Spleen (tissue), 11 donors: ENCODE data around the gene ATG16L1. TPM values are rescaled to one million over a fixed set of nuclear protein-coding genes. Genes with fewer than 3 reads are reported as not detected.

ENCODE experiments used
- DNase-seq: peaks from one replicate; pipeline ENCODE4 v3.0.0-alpha.2; 2020
- H3K27ac ChIP-seq, 8 donors: fragments of 200-600 bp; sonication (generic) in 7 of 8; 1 replicate in 4 of 8; 2 replicates in 4 of 8; pipeline versions ENCODE4 v1.5.0 to v1.8.0; 2016 to 2021; ENCODE audit warnings: inconsistent platforms in 4 of 8, mild to moderate bottlenecking in 4 of 8, moderate library complexity in 1 of 8
- H3K27me3 ChIP-seq, 7 donors: fragments of 200-600 bp; sonication (generic) in 6 of 7; replicated peaks in 1 of 7; 1 replicate in 4 of 7; 2 replicates in 3 of 7; pipeline versions ENCODE4 v1.5.0 to v1.8.0; 2016 to 2021; ENCODE audit warnings: inconsistent platforms in 3 of 7, mild to moderate bottlenecking in 1 of 7
- H3K36me3 ChIP-seq, 6 donors: fragments of 200-600 bp; sonication (generic) in 5 of 6; 1 replicate in 4 of 6; 2 replicates in 2 of 6; pipeline versions ENCODE4 v1.5.0 to v1.8.0; 2016 to 2021; ENCODE audit warnings: inconsistent platforms in 2 of 6
- H3K4me1 ChIP-seq, 6 donors: fragments of 200-600 bp; sonication (generic) in 5 of 6; 1 replicate in 3 of 6; 2 replicates in 3 of 6; pipeline versions ENCODE4 v1.5.0 to v1.8.0; 2016 to 2021; ENCODE audit warnings: inconsistent platforms in 3 of 6
- H3K4me3 ChIP-seq, 8 donors: fragments of 200-600 bp; sonication (generic) in 7 of 8; 1 replicate in 4 of 8; 2 replicates in 4 of 8; pipeline versions ENCODE4 v1.5.0 to v1.8.0; 2016 to 2021; ENCODE audit warnings: inconsistent platforms in 4 of 8, mild to moderate bottlenecking in 4 of 8, moderate library complexity in 2 of 8
- H3K9me3 ChIP-seq, 8 donors: fragments of 200-600 bp; sonication (generic) in 7 of 8; 1 replicate in 4 of 8; 2 replicates in 4 of 8; pipeline versions ENCODE4 v1.5.0 to v1.8.0; 2016 to 2021; ENCODE audit warnings: inconsistent platforms in 4 of 8
- CTCF ChIP-seq, 11 experiments: fragments of 200-600 bp in 7 of 11; fragments of 450-650 bp in 4 of 11; sonication (generic) in 4 of 11; IDR thresholded peaks in 8 of 11; conservative IDR thresholded peaks in 3 of 11; 1 replicate in 7 of 11; 2 replicates in 4 of 11; pipeline versions ENCODE4 v1.4.0 to v1.8.0; 2016 to 2021; ENCODE audit warnings: antibody characterized with exemption in 11 of 11, inconsistent platforms in 4 of 11, mild to moderate bottlenecking in 1 of 11
- POLR2A ChIP-seq, 3 donors: fragments of 450-650 bp; IDR thresholded peaks; one replicate each; pipeline ENCODE4 v1.5.1; 2017; ENCODE audit warnings: antibody characterized with exemption in 3 of 3, mild to moderate bottlenecking in 1 of 3
- POLR2AphosphoS5 ChIP-seq, 3 donors: sonication (generic); formaldehyde crosslinking; IDR thresholded peaks; one replicate each; pipeline ENCODE4 v1.5.1; 2017; ENCODE audit warnings: antibody characterized with exemption in 3 of 3
- WGBS, 5 donors: extraction: QIAGEN DNeasy Blood & Tissue Kit in 3 of 5; methylation state at CpG; one replicate each; pipeline versions ENCODE4 v1.1.5 to v1.1.7; 2013 to 2018; 5-methylcytosine and 5-hydroxymethylcytosine counted together
- intact Hi-C: fragments of 100-400 bp; cut with DNase I; formaldehyde crosslinking; loops from one replicate; pipeline ENCODE4 v1.15.0; 2023; ENCODE audit warnings: low total_unique reads
- polyA plus RNA-seq, 3 donors: library from polyadenylated mRNA; stranded (reverse); fragments of 200-250 nt; gene quantifications; one replicate each; pipeline ENCODE4 v1.2.1, GENCODE V29; 2013
- total RNA-seq, 7 donors: library from RNA; depleted of rRNA in 3 of 7; stranded (reverse); fragments of >200 nt in 3 of 7; fragmentation: NEBNext Ultra II Directional in 4 of 7; extraction: Animal tissue kit (Norgen Biotek cat#: 25700) in 4 of 7; gene quantifications; one replicate each; pipeline versions ENCODE4 v1.1.0 to v1.2.1, GENCODE V29; 2016 to 2021
- donor health status: healthy with polysubstance abuse.
- donor health status: DM: no; HTN: no; CAD: no; lungs with moderate emphysema.
- donor health status: DM: no; HTN: no; CAD: no.
- donor health status: Bipolar disorder and iron deficiency.
- donor health status: healthy.
- donor health status: DM: no; HTN: no; CAD: no.
- donor health status: DM: yes; HTN: yes; CAD: no.

ATG16L1 gene
- total and polyA plus RNA-seq, 10 donors, result 12.0 to 45.8 (median 32.3) TPM

GRCh38 chr2:233338812-233339368 is 87.4 kb downstream of the ATG16L1 start:
- Histone ChIP-seq H3K27ac (peak overlapping the region in 2 of 8 donors; percentile 18 to 33), H3K4me3 (no peak overlapping the region), H3K27me3 (no peaks in the 10 kb centered on the region), H3K4me1 (peaks cover 0 to 54% (median 17%) of the 10 kb centered on the region in 6 donors), H3K9me3 (no peaks in the 10 kb centered on the region), H3K36me3 (no peaks in the 10 kb centered on the region)
- 75 to 84% (median 78%) methylated on average over 3 of the region's 3 CpGs for WGBS, 5 donors
- DNase-seq, result no peak
- intact Hi-C loops, result no loop called here
- TF ChIP-seq POLR2AphosphoS5 (IDR thresholded peaks at IDR 0.05), result no peak
- TF ChIP-seq POLR2A (IDR thresholded peaks at IDR 0.05), result no peak
- TF ChIP-seq CTCF (IDR thresholded peaks at IDR 0.05 in 8 of 11, conservative IDR thresholded peaks at IDR 0.05 in 3 of 11), result no peak

DNA sequence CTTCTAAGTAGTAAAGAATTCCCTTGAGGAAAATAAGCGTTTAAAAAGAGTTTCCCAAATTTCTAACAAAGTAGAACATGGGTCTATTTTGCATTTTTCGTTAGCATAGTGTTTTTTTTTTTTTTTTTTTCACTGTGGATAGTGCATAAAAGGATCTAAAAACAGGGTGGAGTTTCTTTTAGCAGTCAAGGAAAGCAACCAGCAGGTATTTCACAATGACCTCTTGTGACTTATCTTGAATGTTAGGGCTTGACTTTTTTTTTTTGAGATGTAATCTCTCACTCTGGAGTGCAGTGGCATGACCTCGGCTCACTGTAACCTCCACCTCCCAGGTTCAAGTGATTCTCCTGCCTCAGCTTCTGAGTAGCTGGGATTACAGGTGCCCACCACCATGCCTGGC is 88.0 kb downstream of the ATG16L1 start:
- WGBS, 5 donors, result 43 to 61% (median 47%) methylated on average over 3 of the region's 3 CpGs
- no peak for DNase-seq
- peaks cover 0 to 49% (median 13%) of the 10 kb centered on the region in 6 donors for H3K4me1 ChIP-seq
- H3K9me3 ChIP-seq, result no peaks in the 10 kb centered on the region
- intact Hi-C loops, result no loop called here
- TF ChIP-seq CTCF (IDR thresholded peaks at IDR 0.05 in 8 of 11, conservative IDR thresholded peaks at IDR 0.05 in 3 of 11) (no peak), POLR2AphosphoS5 (IDR thresholded peaks at IDR 0.05) (no peak), POLR2A (IDR thresholded peaks at IDR 0.05) (no peak)
- H3K4me3 ChIP-seq, result no peak overlapping the region
- no peaks in the 10 kb centered on the region for H3K36me3 ChIP-seq
- H3K27me3 ChIP-seq, result no peaks in the 10 kb centered on the region
- H3K27ac ChIP-seq, result peak overlapping the region in 2 of 8 donors; percentile 18 to 33

GRCh38 chr2:233341296-233341695 is 89.8 kb downstream of the ATG16L1 start:
- Histone ChIP-seq H3K4me1 (peaks cover 0 to 37% (median 11%) of the 10 kb centered on the region in 6 donors), H3K27ac (no peak overlapping the region), H3K9me3 (no peaks in the 10 kb centered on the region), H3K27me3 (no peaks in the 10 kb centered on the region), H3K36me3 (no peaks in the 10 kb centered on the region), H3K4me3 (no peak overlapping the region)
- no peak for DNase-seq
- intact Hi-C loops, result no loop called here
- no peak for TF ChIP-seq POLR2AphosphoS5 (IDR thresholded peaks at IDR 0.05)
- no peak for TF ChIP-seq POLR2A (IDR thresholded peaks at IDR 0.05)
- no peak for TF ChIP-seq CTCF (IDR thresholded peaks at IDR 0.05 in 8 of 11, conservative IDR thresholded peaks at IDR 0.05 in 3 of 11)
- WGBS, 5 donors, result 94 to 98% (median 95%) methylated on average over 3 of the region's 3 CpGs

GRCh38 chr2:233342301-233342700 is 90.8 kb downstream of the ATG16L1 start:
- H3K27ac ChIP-seq, result no peak overlapping the region
- intact Hi-C loops, result no loop called here
- TF ChIP-seq POLR2A (IDR thresholded peaks at IDR 0.05) (no peak), CTCF (IDR thresholded peaks at IDR 0.05 in 8 of 11, conservative IDR thresholded peaks at IDR 0.05 in 3 of 11) (no peak), POLR2AphosphoS5 (IDR thresholded peaks at IDR 0.05) (no peak)
- no peaks in the 10 kb centered on the region for H3K36me3 ChIP-seq
- H3K27me3 ChIP-seq, result no peaks in the 10 kb centered on the region
- 83 to 95% (median 91%) methylated on average over 5 of the region's 5 CpGs for WGBS, 5 donors
- H3K9me3 ChIP-seq, result no peaks in the 10 kb centered on the region
- peaks cover 0 to 37% (median 11%) of the 10 kb centered on the region in 6 donors for H3K4me1 ChIP-seq
- no peak for DNase-seq
- no peak overlapping the region for H3K4me3 ChIP-seq
